Mesendoderm (in vitro differentiated cells): ENCODE measurements around the gene SYT1.

Source experiments
- DNase-seq: peaks from one replicate; pipeline ENCODE4 v3.0.0; 2013
- H2AK5ac ChIP-seq: 2 replicates; pipeline ENCODE4 v1.6.1; 2013; ENCODE audit warnings: low read length, inconsistent platforms
- H2BK120ac ChIP-seq: 2 replicates; pipeline ENCODE4 v1.6.1; 2013; ENCODE audit warnings: low read depth, mild to moderate bottlenecking, low read length, moderate library complexity, mixed read lengths
- H2BK15ac ChIP-seq: replicated peaks from 2 replicates; pipeline ENCODE4 v1.6.1; 2013; ENCODE audit warnings: low read depth, mild to moderate bottlenecking, moderate library complexity
- H2BK5ac ChIP-seq: 2 replicates; pipeline ENCODE4 v1.6.1; 2013; ENCODE audit warnings: low read length, inconsistent platforms
- H3K18ac ChIP-seq: 2 replicates; pipeline ENCODE4 v1.6.1; 2013; ENCODE audit warnings: mild to moderate bottlenecking, low read length, mixed read lengths
- H3K23ac ChIP-seq: one replicate; pipeline ENCODE4 v1.6.1; 2013; ENCODE audit warnings: low read length
- H3K27ac ChIP-seq: 2 replicates; pipeline ENCODE4 v1.5.1; 2013; ENCODE audit warnings: low read depth, mild to moderate bottlenecking, inconsistent platforms, low read length, moderate library complexity
- H3K27me3 ChIP-seq: 2 replicates; pipeline ENCODE4 v1.6.1; 2013; ENCODE audit warnings: low read length, control low read depth, mild to moderate bottlenecking, inconsistent platforms; ENCODE audit not compliant: insufficient read depth, poor library complexity
- H3K36me3 ChIP-seq: 2 replicates; pipeline ENCODE4 v1.6.1; 2013; ENCODE audit warnings: low read length, inconsistent platforms; ENCODE audit not compliant: control insufficient read depth, insufficient read depth
- H3K4ac ChIP-seq: one replicate; pipeline ENCODE4 v1.6.1; 2013; ENCODE audit warnings: low read depth, mild to moderate bottlenecking, low read length, moderate library complexity
- H3K4me1 ChIP-seq: 2 replicates; pipeline ENCODE4 v1.6.1; 2013; ENCODE audit warnings: low read depth, low read length, inconsistent platforms; ENCODE audit not compliant: control insufficient read depth
- H3K4me2 ChIP-seq: 2 replicates; pipeline ENCODE4 v1.6.1; 2013; ENCODE audit warnings: low read length
- H3K4me3 ChIP-seq: 2 replicates; pipeline ENCODE4 v1.5.1; 2013; ENCODE audit warnings: mild to moderate bottlenecking, low read length
- H3K56ac ChIP-seq: one replicate; pipeline ENCODE4 v1.6.1; 2013; ENCODE audit warnings: low read length
- H3K79me1 ChIP-seq: 2 replicates; pipeline ENCODE4 v1.6.1; 2013; ENCODE audit warnings: low read length, inconsistent platforms
- H3K79me2 ChIP-seq: 2 replicates; pipeline ENCODE4 v1.6.1; 2013; ENCODE audit warnings: mild to moderate bottlenecking, low read length; ENCODE audit not compliant: control insufficient read depth, insufficient read depth
- H3K9ac ChIP-seq: 2 replicates; pipeline ENCODE4 v1.6.1; 2013; ENCODE audit warnings: low read length, inconsistent platforms
- H4K5ac ChIP-seq: one replicate; pipeline ENCODE4 v1.6.1; 2013; ENCODE audit warnings: low read length
- H4K8ac ChIP-seq: one replicate; pipeline ENCODE4 v1.6.1; 2013; ENCODE audit warnings: low read depth, mild to moderate bottlenecking, control low read depth, low read length, moderate library complexity
- WGBS: extraction: QIAGEN DNeasy Blood & Tissue Kit; methylation state at CpG from one replicate; pipeline ENCODE4 v1.1.7; 2013; ENCODE audit warnings: low lambda C conversion rate, missing lambda C conversion rate; ENCODE audit not compliant: insufficient coverage; ENCODE audit errors: extremely low coverage; 5-methylcytosine and 5-hydroxymethylcytosine counted together

SYT1 gene

DNA sequence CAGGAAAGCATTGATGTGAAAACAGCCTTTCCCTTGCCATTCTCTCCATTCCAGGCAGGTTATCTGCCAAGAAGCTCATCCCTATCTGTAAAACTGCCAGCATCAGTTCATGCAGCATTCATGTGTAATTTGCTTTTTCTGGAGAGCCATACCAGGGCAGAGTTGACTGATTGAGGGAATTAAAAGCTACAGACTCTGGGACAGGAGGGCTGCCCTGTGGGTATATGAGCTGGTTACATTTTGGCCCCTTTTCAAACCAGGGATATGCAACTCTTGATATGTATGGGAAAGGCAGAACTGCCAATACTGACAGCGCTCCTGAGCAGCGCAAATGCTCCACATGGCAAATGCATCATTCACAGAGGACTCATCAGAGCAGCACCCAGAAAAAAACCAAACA, 53.7 kb downstream of the SYT1 start:
- Histone ChIP-seq H3K27ac (no peak overlapping the region), H3K56ac (no peak overlapping the region), H3K79me1 (no peaks in the 10 kb centered on the region), H4K8ac (no peak overlapping the region), H3K4me2 (no peak overlapping the region), H3K4ac (no peak overlapping the region), H2AK5ac (no peak overlapping the region), H2BK120ac (no peak overlapping the region), H4K5ac (no peak overlapping the region), H3K18ac (no peak overlapping the region), H3K23ac (no peak overlapping the region), H3K4me3 (no peak overlapping the region), H3K27me3 (no peaks in the 10 kb centered on the region), H3K4me1 (no peaks in the 10 kb centered on the region), H3K36me3 (no peaks in the 10 kb centered on the region), H2BK5ac (no peak overlapping the region), H3K79me2 (no peaks in the 10 kb centered on the region), H3K9ac (no peak overlapping the region), H2BK15ac (peak overlapping the region; percentile 45)
- WGBS = no CpG with 5 or more reads among the region's 2 CpGs
- peak; percentile 26 for DNase-seq

DNA sequence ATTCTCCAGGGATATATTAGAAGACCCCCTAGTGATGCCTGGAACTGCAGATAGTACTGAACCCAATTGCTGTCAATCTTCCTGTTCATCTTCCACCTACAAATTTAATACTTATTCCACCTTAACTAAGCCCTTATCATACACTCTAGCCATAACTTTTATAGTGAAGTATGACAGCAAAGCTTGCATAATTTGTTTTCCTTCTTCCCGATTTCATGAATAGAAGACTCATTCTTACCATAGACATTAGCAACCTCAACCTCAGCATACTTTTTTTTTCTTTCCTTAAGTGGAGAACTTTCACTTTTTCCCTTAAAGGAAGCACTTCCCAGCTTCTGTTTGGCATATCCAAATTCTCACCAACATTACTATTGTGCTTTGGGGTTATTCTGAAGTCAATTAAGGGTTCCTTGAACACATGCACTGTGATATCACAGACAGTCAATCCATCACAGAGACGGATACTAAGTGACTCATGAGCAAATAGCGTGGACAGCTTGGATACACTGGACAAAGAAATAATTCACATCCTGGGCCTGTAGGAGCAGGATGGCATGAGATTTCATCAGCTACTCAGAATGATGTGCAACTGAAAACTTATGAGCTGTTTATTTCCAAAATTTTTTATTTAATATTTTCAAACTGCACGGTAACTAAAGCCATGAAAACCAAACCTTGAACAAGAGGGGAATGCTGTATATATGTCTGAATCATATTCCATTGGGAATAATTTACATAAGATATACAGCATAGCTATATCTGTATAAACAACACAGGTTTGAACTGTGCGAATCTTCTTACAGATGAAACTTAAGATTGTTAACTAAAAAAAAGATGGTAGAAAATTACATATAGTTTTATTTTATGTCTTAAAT, 63.9 kb downstream of the SYT1 start:
- Histone ChIP-seq H3K9ac (no peak overlapping the region), H3K23ac (no peak overlapping the region), H3K36me3 (no peaks in the 10 kb centered on the region), H3K79me2 (no peaks in the 10 kb centered on the region), H3K4me2 (no peak overlapping the region), H2AK5ac (no peak overlapping the region), H3K4me3 (no peak overlapping the region), H4K5ac (no peak overlapping the region), H2BK5ac (no peak overlapping the region), H3K56ac (no peak overlapping the region), H3K18ac (no peak overlapping the region), H2BK120ac (no peak overlapping the region), H3K27ac (no peak overlapping the region), H2BK15ac (no peak overlapping the region), H3K79me1 (no peaks in the 10 kb centered on the region), H3K4ac (no peak overlapping the region), H3K4me1 (no peaks in the 10 kb centered on the region), H3K27me3 (no peaks in the 10 kb centered on the region), H4K8ac (no peak overlapping the region)
- no CpG with 5 or more reads among the region's 5 CpGs for WGBS
- no peak for DNase-seq

DNA sequence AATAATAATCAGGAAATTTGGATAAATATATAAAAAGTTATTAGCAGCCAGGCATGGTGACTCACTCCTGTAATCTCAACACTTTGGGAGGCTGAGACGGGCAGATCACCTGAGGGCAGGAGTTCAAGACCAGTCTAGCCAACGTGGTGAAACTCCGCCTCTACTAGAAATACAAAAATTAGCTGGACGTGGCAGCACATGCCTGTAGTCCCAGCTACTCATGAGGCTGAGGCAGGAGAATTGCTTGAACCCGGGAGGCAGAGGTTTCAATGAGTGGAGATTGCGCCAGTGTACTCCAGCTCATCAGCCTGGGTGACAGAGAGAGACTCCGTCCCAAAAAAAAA, 64.5 kb downstream of the SYT1 start:
- H2BK120ac ChIP-seq = no peak overlapping the region
- H3K79me2 ChIP-seq = no peaks in the 10 kb centered on the region
- H2BK5ac ChIP-seq = no peak overlapping the region
- no peak overlapping the region for H3K4ac ChIP-seq
- no peak overlapping the region for H4K5ac ChIP-seq
- no peak for DNase-seq
- no peak overlapping the region for H3K4me2 ChIP-seq
- no peak overlapping the region for H2BK15ac ChIP-seq
- H3K36me3 ChIP-seq = no peaks in the 10 kb centered on the region
- H3K4me1 ChIP-seq = no peaks in the 10 kb centered on the region
- H3K4me3 ChIP-seq = no peak overlapping the region
- H3K9ac ChIP-seq = no peak overlapping the region
- no peaks in the 10 kb centered on the region for H3K27me3 ChIP-seq
- H3K27ac ChIP-seq = no peak overlapping the region
- H3K56ac ChIP-seq = no peak overlapping the region
- H2AK5ac ChIP-seq = no peak overlapping the region
- WGBS = no CpG with 5 or more reads among the region's 7 CpGs
- H3K18ac ChIP-seq = no peak overlapping the region
- H4K8ac ChIP-seq = no peak overlapping the region
- H3K23ac ChIP-seq = no peak overlapping the region
- no peaks in the 10 kb centered on the region for H3K79me1 ChIP-seq

DNA sequence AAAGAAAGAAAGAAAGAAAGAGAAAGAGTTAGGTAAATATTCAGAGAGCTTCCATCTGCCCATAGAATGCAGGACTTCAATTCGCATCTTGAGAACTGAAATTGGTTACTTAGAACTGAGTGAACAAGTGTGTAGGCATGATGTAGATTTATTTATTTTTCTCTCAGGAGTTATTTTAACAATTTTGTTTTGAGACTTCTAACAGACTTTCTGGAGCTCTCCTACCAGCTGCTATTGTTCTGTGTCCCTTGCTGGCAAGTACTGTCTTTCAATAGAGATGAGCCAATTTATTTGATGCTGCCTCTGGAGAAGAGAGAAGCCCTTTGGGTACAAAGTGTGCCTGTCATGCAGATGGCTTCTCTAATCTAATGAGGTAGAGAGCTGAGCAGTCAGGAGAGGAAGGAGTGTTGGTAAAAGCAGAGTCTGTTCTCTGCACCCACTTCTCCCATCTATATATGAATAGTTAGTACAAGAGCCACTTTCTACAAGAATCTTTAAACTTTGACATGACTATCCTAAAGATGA, 67.0 kb downstream of the SYT1 start:
- H2BK120ac ChIP-seq = no peak overlapping the region
- no peak overlapping the region for H2BK5ac ChIP-seq
- H3K4ac ChIP-seq = no peak overlapping the region
- no peak overlapping the region for H3K56ac ChIP-seq
- no peak overlapping the region for H4K8ac ChIP-seq
- WGBS = no CpG with 5 or more reads among the region's 1 CpG
- H3K79me2 ChIP-seq = no peaks in the 10 kb centered on the region
- H4K5ac ChIP-seq = no peak overlapping the region
- no peak overlapping the region for H3K4me3 ChIP-seq
- no peak overlapping the region for H3K27ac ChIP-seq
- no peak overlapping the region for H3K18ac ChIP-seq
- no peak overlapping the region for H3K9ac ChIP-seq
- no peaks in the 10 kb centered on the region for H3K4me1 ChIP-seq
- no peaks in the 10 kb centered on the region for H3K79me1 ChIP-seq
- no peak overlapping the region for H3K4me2 ChIP-seq
- no peak overlapping the region for H2AK5ac ChIP-seq
- H3K23ac ChIP-seq = no peak overlapping the region
- no peak overlapping the region for H2BK15ac ChIP-seq
- DNase-seq = no peak
- H3K36me3 ChIP-seq = no peaks in the 10 kb centered on the region
- no peaks in the 10 kb centered on the region for H3K27me3 ChIP-seq

DNA sequence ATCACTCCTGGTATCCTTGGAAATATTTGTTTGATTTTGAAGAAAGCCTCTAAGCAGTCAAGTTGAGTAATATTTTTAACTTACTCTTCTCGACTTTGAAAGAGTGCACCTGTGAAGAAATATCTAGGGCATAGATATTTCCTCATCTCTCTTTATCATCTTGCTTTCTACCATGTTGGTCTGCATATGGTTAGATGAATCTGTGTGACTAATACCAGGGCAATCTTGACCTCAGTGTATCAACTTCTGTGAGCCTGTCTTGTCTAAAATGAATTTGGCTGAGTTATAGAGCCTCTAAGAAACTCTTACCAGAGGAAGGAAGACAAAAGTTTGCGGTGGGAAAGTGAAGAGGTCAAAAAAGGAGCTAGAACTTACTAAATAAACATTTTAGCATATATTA, 68.4 kb downstream of the SYT1 start:
- no peaks in the 10 kb centered on the region for H3K4me1 ChIP-seq
- no CpG with 5 or more reads among the region's 2 CpGs for WGBS
- H2BK5ac ChIP-seq = no peak overlapping the region
- H3K56ac ChIP-seq = no peak overlapping the region
- DNase-seq = no peak
- no peak overlapping the region for H3K18ac ChIP-seq
- H2BK120ac ChIP-seq = no peak overlapping the region
- no peak overlapping the region for H4K5ac ChIP-seq
- no peak overlapping the region for H2BK15ac ChIP-seq
- H3K23ac ChIP-seq = no peak overlapping the region
- H3K4me3 ChIP-seq = no peak overlapping the region
- no peaks in the 10 kb centered on the region for H3K79me1 ChIP-seq
- no peak overlapping the region for H3K27ac ChIP-seq
- H3K79me2 ChIP-seq = no peaks in the 10 kb centered on the region
- H3K36me3 ChIP-seq = no peaks in the 10 kb centered on the region
- H3K27me3 ChIP-seq = no peaks in the 10 kb centered on the region
- no peak overlapping the region for H3K4ac ChIP-seq
- no peak overlapping the region for H3K9ac ChIP-seq
- no peak overlapping the region for H2AK5ac ChIP-seq
- no peak overlapping the region for H4K8ac ChIP-seq
- H3K4me2 ChIP-seq = no peak overlapping the region
